ENCODE measurements around the gene PPRC1. TPM values are rescaled to one million over a fixed set of nuclear protein-coding genes. Genes with fewer than 3 reads are reported as not detected.
"Not testable (repeated sequence)": the region's sequence is repeated elsewhere in the genome, so short reads cannot be mapped to it uniquely, and the experiment has no call there.

Gene PPRC1
- total RNA-seq, 2 donors from 2014 or later: 19.8 to 24.4 TPM

DNA sequence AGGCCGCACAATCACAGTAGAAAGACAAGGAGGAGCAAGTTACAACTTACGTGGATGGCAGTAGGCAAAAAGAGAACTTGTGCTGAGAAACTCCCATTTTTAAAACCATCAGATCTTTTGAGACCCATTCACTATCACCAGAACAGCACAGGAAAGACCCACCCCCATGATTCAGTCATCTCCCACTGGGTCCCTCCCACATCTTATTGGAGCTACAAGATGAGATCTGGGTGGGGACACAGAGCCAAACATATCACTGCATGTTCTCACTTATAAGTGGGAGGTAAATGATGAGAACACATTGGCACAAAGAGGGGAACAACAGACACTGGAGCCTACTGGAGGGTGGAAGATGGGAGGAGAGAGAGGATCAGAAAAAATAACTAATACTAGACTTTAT, 51.8 kb downstream of the PPRC1 start:
- no peaks in the 10 kb centered on the region for H3K4me1 ChIP-seq (replicated peaks)
- 60% methylated on average over 2 of the region's 2 CpGs for WGBS
- no peaks in the 10 kb centered on the region for H3K9me3 ChIP-seq
- H3K27me3 ChIP-seq (replicated peaks; ENCODE audit: insufficient read depth): no peaks in the 10 kb centered on the region
- H3K36me3 ChIP-seq: no peaks in the 10 kb centered on the region
- intact Hi-C loops (cut with DNase I): no loop called here
- TF ChIP-seq POLR2AphosphoS5 (IDR thresholded peaks at IDR 0.05) (no peak), POLR2A (IDR thresholded peaks at IDR 0.05) (no peak)
- TF ChIP-seq, protein P1, sequence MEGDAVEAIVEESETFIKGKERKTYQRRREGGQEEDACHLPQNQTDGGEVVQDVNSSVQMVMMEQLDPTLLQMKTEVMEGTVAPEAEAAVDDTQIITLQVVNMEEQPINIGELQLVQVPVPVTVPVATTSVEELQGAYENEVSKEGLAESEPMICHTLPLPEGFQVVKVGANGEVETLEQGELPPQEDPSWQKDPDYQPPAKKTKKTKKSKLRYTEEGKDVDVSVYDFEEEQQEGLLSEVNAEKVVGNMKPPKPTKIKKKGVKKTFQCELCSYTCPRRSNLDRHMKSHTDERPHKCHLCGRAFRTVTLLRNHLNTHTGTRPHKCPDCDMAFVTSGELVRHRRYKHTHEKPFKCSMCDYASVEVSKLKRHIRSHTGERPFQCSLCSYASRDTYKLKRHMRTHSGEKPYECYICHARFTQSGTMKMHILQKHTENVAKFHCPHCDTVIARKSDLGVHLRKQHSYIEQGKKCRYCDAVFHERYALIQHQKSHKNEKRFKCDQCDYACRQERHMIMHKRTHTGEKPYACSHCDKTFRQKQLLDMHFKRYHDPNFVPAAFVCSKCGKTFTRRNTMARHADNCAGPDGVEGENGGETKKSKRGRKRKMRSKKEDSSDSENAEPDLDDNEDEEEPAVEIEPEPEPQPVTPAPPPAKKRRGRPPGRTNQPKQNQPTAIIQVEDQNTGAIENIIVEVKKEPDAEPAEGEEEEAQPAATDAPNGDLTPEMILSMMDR (IDR thresholded peaks at IDR 0.05): no peak
- no peak overlapping the region for H3K27ac ChIP-seq
- DNase-seq (ENCODE audit: low spot score): no peak
- H3K4me3 ChIP-seq: no peak overlapping the region

DNA sequence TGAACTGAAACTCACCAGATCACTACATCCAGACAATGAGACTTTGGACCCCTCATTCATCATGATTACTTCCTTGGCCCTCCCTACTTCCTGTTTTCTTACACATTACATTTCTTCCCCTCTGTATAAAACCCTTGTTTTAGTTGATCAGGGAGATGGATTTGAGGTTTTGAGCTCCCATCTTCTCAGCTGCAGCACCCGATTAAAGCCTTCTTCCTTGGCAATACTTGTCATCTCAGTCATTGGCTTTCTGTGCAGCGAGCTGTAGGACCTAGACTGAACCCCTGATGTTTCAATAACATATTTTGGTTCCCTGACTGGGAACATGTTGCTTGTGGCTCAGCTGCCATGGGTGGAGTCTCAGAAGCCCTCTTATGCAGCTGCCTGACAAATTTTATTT, 52.4 kb downstream of the PPRC1 start:
- H3K4me3 ChIP-seq: no peak overlapping the region
- intact Hi-C loops (cut with DNase I): no loop called here
- no peaks in the 10 kb centered on the region for H3K36me3 ChIP-seq
- 70% methylated on average over 2 of the region's 2 CpGs for WGBS
- no peaks in the 10 kb centered on the region for H3K4me1 ChIP-seq (replicated peaks)
- no peaks in the 10 kb centered on the region for H3K27me3 ChIP-seq (replicated peaks; ENCODE audit: insufficient read depth)
- no peak for DNase-seq (ENCODE audit: low spot score)
- no peaks in the 10 kb centered on the region for H3K9me3 ChIP-seq
- TF ChIP-seq POLR2A (IDR thresholded peaks at IDR 0.05): no peak
- no peak for TF ChIP-seq POLR2AphosphoS5 (IDR thresholded peaks at IDR 0.05)
- TF ChIP-seq, protein P1 (IDR thresholded peaks at IDR 0.05): no peak
- H3K27ac ChIP-seq: no peak overlapping the region

DNA sequence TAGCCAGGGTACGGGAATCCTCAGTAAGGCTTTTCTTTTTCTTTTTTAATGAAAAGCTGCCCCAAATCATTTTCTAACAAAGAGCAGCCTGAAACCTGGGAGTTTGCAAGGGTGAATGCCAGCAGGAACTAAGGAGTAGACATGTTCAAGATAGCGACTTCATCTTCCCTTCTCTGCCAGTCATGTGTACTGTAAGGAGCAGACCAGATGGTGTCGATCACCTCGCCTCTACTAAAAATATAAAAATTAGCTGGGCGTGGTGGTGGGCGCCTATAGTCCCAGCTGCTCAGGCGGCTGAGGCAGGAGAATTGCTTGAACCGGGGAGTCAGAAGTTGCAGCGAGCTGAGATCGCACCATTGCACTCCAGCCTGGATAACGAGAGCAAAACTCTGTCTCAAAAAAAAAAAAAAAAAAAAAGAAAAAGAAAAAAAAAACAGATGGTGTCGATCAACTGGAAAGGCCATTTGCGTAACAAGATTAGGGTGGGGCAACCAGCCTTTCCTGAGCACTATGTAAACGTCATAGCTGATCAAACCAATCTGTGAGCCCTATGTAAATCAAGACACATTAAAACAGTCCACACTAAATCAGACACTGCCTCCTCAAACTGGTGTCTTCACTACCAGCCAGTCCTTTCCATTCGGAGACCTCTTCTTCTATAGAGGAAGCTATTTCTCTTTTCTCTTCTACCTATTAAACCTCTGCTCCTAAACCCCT, 53.1 kb downstream of the PPRC1 start:
- 75% methylated on average over 15 of the region's 15 CpGs for WGBS
- Histone ChIP-seq H3K9me3 (no peaks in the 10 kb centered on the region), H3K27me3 (replicated peaks; ENCODE audit: insufficient read depth) (no peaks in the 10 kb centered on the region), H3K36me3 (no peaks in the 10 kb centered on the region), H3K4me1 (replicated peaks) (no peaks in the 10 kb centered on the region), H3K27ac (no peak overlapping the region), H3K4me3 (no peak overlapping the region)
- intact Hi-C loops (cut with DNase I): no loop called here
- TF ChIP-seq POLR2AphosphoS5 (IDR thresholded peaks at IDR 0.05): no peak
- TF ChIP-seq POLR2A (IDR thresholded peaks at IDR 0.05): no peak
- TF ChIP-seq, protein P1 (IDR thresholded peaks at IDR 0.05): no peak
- DNase-seq (ENCODE audit: low spot score): no peak

DNA sequence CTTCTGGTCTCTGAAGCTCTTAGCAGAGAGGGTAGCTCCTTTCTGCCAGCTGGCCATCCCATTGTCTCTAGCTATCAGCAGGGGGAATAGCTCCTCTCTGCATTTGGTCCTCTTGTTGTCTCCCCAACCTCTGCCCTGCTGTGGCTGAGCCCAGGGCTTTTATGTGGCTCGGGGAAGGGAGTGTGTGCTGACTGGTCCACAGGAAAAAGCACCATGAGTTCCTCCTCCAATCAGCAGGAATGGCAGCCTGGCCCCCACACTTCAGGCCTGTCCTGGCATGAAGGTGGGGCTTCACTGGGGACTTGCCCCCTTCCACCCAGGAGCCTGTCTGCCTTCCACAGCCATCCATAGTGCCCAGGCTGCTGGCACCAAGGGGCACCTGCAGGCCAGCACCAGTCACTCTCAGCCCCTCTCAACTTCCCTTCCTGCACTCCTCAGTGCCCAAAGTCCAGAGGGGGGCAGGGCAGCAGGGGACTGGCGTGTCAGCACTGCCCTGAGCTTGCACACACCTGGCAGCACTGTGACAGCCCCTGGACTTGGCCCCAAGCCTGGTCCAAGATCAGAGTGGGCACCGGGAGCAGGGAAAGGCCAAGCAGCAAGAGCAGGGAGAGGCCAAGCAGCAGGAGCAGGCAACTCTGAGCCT, 55.6 kb downstream of the PPRC1 start:
- intact Hi-C loops (cut with DNase I): no loop called here
- TF ChIP-seq, protein P1 (IDR thresholded peaks at IDR 0.05): no peak
- no peak for TF ChIP-seq POLR2AphosphoS5 (IDR thresholded peaks at IDR 0.05)
- TF ChIP-seq POLR2A (IDR thresholded peaks at IDR 0.05): no peak
- Histone ChIP-seq H3K27me3 (replicated peaks; ENCODE audit: insufficient read depth) (no peaks in the 10 kb centered on the region), H3K27ac (no peak overlapping the region), H3K36me3 (no peaks in the 10 kb centered on the region), H3K4me1 (replicated peaks) (no peaks in the 10 kb centered on the region), H3K9me3 (no peaks in the 10 kb centered on the region), H3K4me3 (no peak overlapping the region)
- no peak for DNase-seq (ENCODE audit: low spot score)
- 73% methylated on average over 3 of the region's 3 CpGs for WGBS

DNA sequence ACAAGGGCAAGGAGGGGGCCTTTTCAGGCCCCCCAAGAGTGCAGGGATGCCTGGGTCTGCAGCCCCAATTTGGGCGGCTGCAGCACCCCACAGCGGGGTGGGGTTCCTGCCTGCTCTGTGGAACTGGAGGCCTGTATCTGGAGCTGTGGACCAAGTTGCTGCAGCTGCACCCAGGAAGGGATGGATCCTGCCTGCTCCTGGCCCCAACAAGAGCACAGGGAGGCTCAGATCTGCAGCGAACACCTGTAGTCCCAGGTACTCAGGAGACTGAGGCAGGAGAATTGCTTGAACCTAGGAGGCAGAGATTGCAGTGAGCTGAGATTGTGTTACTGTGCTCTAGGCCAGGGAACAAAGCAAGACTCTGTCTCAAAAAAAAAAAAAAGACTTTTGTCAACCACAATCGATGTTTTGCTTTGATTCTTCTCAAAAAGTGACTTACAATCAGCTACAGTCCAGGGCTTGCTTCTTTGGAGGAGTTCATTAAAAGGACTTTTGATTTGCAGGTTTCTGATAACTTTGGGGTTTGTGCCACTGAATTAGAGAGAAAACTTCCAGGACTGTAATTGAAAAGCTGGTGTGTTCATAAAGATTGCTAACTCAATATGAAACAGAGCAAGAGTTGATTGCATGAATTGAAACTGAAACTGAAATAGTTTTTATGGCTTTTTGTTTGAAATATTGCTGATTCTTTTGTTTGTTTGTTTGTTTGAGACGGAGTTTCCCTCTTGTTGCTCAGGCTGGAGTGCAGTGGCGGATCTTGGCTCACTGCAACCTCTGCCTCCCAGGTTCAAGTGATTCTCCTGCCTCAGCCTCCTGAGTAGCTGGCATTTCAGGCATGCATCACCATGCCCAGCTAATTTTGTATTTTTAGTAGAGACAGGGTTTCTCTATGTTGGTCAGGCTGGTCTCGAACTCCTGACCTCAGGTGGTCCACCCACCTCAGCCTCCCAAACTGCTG, 56.4 kb downstream of the PPRC1 start:
- WGBS: 73% methylated on average over 7 of the region's 7 CpGs

More for the DNA sequence above, 56.4 kb downstream of the PPRC1 start:
- H3K9me3 ChIP-seq; intact Hi-C loops (cut with DNase I); H3K4me1 ChIP-seq (replicated peaks); H3K27me3 ChIP-seq (replicated peaks; ENCODE audit: insufficient read depth); H3K4me3 ChIP-seq; DNase-seq (ENCODE audit: low spot score); H3K36me3 ChIP-seq; H3K27ac ChIP-seq: not testable (repeated sequence)

Data from prostate gland (tissue), 2 donors.